ENCODE data around the gene WDR43. TPM values are rescaled to one million over a fixed set of nuclear protein-coding genes. Genes with fewer than 3 reads are reported as not detected.

WDR43 gene
- polyA plus RNA-seq, 1 donor from 2014 or later: 24.4 TPM

DNA sequence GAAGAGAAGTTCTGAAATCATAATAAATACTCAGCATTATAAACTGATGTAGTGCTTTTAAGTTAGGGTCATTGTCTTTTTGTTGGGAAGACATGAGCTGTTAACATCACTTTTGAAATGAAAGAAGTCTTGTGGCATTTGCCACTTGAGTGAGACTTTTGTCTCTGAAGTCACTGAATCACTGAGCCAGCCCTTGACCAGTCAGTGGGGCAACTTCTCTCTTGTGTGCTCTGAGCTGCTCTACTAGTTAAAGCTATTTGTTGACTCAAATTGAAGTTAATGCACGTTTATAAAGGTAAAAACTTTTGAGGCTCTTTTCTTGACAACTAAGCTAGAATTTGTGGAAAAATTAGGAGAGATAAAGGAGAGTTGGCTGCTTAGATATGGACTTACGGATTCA is 6.7 kb downstream of the WDR43 start:
- Histone ChIP-seq H4K20me1 (ENCODE audit: insufficient read depth) (no peaks in the 10 kb centered on the region), H3K9me2 (ENCODE audit: insufficient read depth, low read length) (no peaks in the 10 kb centered on the region), H3K9ac (ENCODE audit: low read length) (no peak overlapping the region), H3K27me3 (ENCODE audit: insufficient read depth, low read depth, low read length) (no peaks in the 10 kb centered on the region), H3K79me2 (replicated peaks; ENCODE audit: insufficient read depth, low read length) (peaks cover 60% of the 10 kb centered on the region), H3K4me2 (ENCODE audit: low read length) (no peak overlapping the region), H3K4me3 (ENCODE audit: low read length) (no peak overlapping the region), H3K9me3 (ENCODE audit: low read length) (no peaks in the 10 kb centered on the region), H2AFZ (ENCODE audit: low read depth, low read length) (no peak overlapping the region), H3K27ac (ENCODE audit: low read length) (no peak overlapping the region), H3F3A (ENCODE audit: insufficient read depth, low read length, poor library complexity, severe bottlenecking) (no peaks in the 10 kb centered on the region), H3K36me3 (ENCODE audit: insufficient read depth, low read length) (no peaks in the 10 kb centered on the region)
- no peak for TF ChIP-seq RAD21 (conservative IDR thresholded peaks at IDR 0.05)
- no peak for TF ChIP-seq EZH2 (IDR thresholded peaks at IDR 0.05; ENCODE audit: borderline replicate concordance, insufficient read depth, low read length, poor library complexity, severe bottlenecking)
- TF ChIP-seq SMC3 (conservative IDR thresholded peaks at IDR 0.05; ENCODE audit: poor library complexity): no peak
- TF ChIP-seq, protein P1, sequence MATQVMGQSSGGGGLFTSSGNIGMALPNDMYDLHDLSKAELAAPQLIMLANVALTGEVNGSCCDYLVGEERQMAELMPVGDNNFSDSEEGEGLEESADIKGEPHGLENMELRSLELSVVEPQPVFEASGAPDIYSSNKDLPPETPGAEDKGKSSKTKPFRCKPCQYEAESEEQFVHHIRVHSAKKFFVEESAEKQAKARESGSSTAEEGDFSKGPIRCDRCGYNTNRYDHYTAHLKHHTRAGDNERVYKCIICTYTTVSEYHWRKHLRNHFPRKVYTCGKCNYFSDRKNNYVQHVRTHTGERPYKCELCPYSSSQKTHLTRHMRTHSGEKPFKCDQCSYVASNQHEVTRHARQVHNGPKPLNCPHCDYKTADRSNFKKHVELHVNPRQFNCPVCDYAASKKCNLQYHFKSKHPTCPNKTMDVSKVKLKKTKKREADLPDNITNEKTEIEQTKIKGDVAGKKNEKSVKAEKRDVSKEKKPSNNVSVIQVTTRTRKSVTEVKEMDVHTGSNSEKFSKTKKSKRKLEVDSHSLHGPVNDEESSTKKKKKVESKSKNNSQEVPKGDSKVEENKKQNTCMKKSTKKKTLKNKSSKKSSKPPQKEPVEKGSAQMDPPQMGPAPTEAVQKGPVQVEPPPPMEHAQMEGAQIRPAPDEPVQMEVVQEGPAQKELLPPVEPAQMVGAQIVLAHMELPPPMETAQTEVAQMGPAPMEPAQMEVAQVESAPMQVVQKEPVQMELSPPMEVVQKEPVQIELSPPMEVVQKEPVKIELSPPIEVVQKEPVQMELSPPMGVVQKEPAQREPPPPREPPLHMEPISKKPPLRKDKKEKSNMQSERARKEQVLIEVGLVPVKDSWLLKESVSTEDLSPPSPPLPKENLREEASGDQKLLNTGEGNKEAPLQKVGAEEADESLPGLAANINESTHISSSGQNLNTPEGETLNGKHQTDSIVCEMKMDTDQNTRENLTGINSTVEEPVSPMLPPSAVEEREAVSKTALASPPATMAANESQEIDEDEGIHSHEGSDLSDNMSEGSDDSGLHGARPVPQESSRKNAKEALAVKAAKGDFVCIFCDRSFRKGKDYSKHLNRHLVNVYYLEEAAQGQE (IDR thresholded peaks at IDR 0.05; ENCODE audit: borderline replicate concordance): no peak
- TF ChIP-seq EP300 (conservative IDR thresholded peaks at IDR 0.05; ENCODE audit: poor library complexity, severe bottlenecking): no peak
- TF ChIP-seq, protein P2, sequence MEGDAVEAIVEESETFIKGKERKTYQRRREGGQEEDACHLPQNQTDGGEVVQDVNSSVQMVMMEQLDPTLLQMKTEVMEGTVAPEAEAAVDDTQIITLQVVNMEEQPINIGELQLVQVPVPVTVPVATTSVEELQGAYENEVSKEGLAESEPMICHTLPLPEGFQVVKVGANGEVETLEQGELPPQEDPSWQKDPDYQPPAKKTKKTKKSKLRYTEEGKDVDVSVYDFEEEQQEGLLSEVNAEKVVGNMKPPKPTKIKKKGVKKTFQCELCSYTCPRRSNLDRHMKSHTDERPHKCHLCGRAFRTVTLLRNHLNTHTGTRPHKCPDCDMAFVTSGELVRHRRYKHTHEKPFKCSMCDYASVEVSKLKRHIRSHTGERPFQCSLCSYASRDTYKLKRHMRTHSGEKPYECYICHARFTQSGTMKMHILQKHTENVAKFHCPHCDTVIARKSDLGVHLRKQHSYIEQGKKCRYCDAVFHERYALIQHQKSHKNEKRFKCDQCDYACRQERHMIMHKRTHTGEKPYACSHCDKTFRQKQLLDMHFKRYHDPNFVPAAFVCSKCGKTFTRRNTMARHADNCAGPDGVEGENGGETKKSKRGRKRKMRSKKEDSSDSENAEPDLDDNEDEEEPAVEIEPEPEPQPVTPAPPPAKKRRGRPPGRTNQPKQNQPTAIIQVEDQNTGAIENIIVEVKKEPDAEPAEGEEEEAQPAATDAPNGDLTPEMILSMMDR (IDR thresholded peaks at IDR 0.05; ENCODE audit: poor library complexity, severe bottlenecking): no peak
- TF ChIP-seq POLR2AphosphoS5 (IDR thresholded peaks at IDR 0.05): no peak
- no peak for TF ChIP-seq TAF1 (IDR thresholded peaks at IDR 0.05; ENCODE audit: low read depth)
- no peak for TF ChIP-seq MXI1 (conservative IDR thresholded peaks at IDR 0.05; ENCODE audit: poor library complexity, severe bottlenecking)

DNA sequence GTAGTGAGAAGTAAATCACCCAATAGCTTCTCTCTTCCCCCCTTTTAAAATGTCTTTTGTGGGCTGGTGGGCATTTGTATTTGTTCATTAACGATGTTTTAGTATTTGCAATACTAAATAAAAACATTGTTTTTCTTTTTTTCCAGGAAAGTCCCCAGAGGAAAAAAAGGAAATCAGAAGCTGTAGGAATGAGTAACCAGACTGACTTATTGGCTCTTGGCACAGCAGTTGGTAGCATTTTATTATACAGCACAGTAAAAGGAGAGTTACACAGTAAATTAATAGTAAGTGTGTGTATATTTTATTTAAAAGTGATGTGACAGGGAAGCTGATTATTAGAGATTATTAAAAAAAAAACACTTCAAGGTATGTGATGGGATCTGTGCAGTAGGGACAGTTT is 7.4 kb downstream of the WDR43 start:
- no peak overlapping the region for H3K4me2 ChIP-seq (ENCODE audit: low read length)
- H3K27ac ChIP-seq (ENCODE audit: low read length): no peak overlapping the region
- peaks cover 54% of the 10 kb centered on the region for H3K79me2 ChIP-seq (replicated peaks; ENCODE audit: insufficient read depth, low read length)
- H3K9ac ChIP-seq (ENCODE audit: low read length): no peak overlapping the region
- no peaks in the 10 kb centered on the region for H3K27me3 ChIP-seq (ENCODE audit: insufficient read depth, low read depth, low read length)
- no peaks in the 10 kb centered on the region for H3F3A ChIP-seq (ENCODE audit: insufficient read depth, low read length, poor library complexity, severe bottlenecking)
- no peaks in the 10 kb centered on the region for H4K20me1 ChIP-seq (ENCODE audit: insufficient read depth)
- H3K36me3 ChIP-seq (ENCODE audit: insufficient read depth, low read length): no peaks in the 10 kb centered on the region
- no peak overlapping the region for H2AFZ ChIP-seq (ENCODE audit: low read depth, low read length)
- no peaks in the 10 kb centered on the region for H3K9me2 ChIP-seq (ENCODE audit: insufficient read depth, low read length)
- TF ChIP-seq, protein P2 (IDR thresholded peaks at IDR 0.05; ENCODE audit: poor library complexity, severe bottlenecking): no peak
- no peak for TF ChIP-seq EZH2 (IDR thresholded peaks at IDR 0.05; ENCODE audit: borderline replicate concordance, insufficient read depth, low read length, poor library complexity, severe bottlenecking)
- no peak for TF ChIP-seq EP300 (conservative IDR thresholded peaks at IDR 0.05; ENCODE audit: poor library complexity, severe bottlenecking)
- TF ChIP-seq, protein P1 (IDR thresholded peaks at IDR 0.05; ENCODE audit: borderline replicate concordance): no peak
- no peaks in the 10 kb centered on the region for H3K9me3 ChIP-seq (ENCODE audit: low read length)
- no peak overlapping the region for H3K4me3 ChIP-seq (ENCODE audit: low read length)
